ENCODE measurements around the gene USF1.

DNA sequence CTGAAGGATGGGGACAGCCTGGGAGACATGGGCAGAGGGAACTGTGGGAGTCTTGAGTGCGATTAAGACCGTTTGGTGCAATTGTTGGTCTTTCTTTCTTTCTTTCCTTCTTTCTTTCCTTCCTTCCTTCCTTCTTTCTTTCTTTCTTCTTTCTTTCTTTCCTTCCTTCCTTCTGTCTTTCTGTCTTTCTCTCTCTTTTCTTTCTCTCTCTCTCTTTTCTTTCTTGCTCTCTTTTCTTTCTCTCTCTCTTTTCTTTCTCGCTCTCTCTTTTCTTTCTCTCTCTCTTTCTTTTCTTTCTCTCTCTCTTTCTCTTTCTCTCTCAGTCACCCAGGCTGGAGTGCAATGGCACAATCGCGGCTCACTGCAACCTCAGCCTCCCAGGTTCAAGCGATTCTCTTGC, 49.5 kb upstream of the USF1 start:
- TF ChIP-seq, protein P1, sequence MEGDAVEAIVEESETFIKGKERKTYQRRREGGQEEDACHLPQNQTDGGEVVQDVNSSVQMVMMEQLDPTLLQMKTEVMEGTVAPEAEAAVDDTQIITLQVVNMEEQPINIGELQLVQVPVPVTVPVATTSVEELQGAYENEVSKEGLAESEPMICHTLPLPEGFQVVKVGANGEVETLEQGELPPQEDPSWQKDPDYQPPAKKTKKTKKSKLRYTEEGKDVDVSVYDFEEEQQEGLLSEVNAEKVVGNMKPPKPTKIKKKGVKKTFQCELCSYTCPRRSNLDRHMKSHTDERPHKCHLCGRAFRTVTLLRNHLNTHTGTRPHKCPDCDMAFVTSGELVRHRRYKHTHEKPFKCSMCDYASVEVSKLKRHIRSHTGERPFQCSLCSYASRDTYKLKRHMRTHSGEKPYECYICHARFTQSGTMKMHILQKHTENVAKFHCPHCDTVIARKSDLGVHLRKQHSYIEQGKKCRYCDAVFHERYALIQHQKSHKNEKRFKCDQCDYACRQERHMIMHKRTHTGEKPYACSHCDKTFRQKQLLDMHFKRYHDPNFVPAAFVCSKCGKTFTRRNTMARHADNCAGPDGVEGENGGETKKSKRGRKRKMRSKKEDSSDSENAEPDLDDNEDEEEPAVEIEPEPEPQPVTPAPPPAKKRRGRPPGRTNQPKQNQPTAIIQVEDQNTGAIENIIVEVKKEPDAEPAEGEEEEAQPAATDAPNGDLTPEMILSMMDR (IDR thresholded peaks at IDR 0.05; ENCODE audit: borderline replicate concordance, extremely low read depth, low read length, poor library complexity, severe bottlenecking) = no peak
- TF ChIP-seq EZH2 (IDR thresholded peaks at IDR 0.05; ENCODE audit: borderline replicate concordance, low read depth, low read length, severe bottlenecking) = no peak

Data from DND-41 (cell line).